Measurements from ENCODE around the gene HSPA4.
"Not testable (repeated sequence)": the region's sequence is repeated elsewhere in the genome, so short reads cannot be mapped to it uniquely, and the experiment has no call there.

The HSPA4 gene

DNA sequence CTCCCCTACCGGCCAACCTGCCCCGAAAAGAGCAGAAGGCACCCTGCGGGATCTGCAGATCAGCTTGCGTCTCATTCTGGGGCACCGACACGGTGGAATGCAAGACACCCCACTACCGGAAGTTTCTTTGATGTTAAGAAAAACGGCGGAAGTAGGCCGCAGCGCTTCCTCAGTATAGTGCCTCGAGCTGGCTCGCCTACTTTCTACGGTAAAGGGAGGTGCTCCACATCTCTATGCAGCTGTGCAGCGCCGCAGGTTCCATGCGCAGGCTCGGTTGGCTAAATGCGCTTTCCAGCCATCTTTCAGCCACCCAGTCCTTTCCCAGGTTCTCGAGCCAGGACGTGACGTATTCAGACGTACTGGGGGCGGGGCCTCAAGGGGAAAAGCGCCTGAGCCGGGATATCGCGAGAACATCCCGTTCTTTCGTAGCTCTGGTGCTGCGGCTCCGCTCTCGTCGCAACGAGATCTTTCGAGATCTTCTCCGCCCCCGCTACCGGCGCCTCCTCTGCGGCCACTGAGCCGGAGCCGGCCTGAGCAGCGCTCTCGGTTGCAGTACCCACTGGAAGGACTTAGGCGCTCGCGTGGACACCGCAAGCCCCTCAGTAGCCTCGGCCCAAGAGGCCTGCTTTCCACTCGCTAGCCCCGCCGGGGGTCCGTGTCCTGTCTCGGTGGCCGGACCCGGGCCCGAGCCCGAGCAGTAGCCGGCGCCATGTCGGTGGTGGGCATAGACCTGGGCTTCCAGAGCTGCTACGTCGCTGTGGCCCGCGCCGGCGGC is at the start of gene HSPA4:
TSS of gene HSPA4 (plus strand) at position 472 of the 775 bp plus-strand sequence. CDS start at position 710, 238 bp downstream.
- DNase-seq, result peak; percentile 96

DNA sequence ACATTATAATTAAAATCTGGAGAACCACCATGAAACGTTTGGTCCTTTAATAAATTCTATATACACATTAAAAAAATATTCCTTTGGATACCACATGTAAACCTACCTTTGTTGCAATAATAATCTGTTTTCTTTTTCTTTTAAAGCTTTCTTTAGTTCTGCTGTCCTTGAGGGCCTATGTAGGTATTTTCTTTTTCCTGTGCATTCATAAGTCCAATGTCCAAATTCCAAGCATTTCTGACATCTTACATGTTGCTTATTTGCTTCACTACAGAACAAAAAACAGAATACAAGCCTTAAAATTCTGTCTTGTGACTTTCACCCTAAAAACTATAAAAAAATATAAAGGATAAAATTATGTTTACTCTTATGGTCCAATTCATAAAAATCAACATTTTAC is 45.2 kb upstream of the HSPA4 start:
- DNase-seq, result no peak

DNA sequence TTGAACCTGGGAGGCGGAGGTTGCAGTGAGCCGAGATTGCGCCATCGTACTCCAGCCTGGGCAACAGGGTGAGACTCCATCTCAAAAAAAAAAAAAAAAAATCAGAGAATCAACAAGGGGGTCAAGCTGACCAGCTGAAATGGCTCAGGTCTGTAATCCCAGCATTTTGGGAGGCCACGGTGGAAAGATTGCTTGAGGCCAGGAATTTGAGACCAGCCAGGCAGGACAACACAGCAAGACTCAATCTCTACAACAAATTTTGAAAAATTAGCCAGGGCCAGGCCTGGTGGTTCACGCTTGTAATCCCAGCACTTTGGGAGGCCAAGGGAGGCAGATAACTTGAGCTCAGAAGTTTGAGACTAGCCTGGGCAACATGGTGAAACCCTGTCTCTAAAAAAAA is 43.4 kb upstream of the HSPA4 start:
- not testable (repeated sequence) for DNase-seq

DNA sequence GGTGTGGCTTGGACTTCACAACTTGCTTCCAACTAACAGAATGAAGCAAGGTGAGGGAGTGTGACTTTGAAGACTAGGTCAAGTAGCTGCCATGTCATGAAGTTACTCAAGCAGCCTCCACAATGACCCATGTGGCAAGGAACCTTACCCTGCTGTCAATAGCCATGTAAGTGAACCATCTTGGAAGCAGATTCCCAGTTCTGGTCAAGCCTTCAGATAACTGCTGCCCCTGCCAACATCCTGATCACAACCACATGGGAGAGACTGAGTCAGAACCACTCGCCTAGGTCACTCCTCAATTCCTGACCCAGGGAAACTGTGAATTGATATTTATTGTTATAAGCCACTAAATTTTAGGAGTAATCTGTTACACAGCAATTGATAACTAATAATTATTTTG is 36.3 kb upstream of the HSPA4 start:
- no peak for DNase-seq

DNA sequence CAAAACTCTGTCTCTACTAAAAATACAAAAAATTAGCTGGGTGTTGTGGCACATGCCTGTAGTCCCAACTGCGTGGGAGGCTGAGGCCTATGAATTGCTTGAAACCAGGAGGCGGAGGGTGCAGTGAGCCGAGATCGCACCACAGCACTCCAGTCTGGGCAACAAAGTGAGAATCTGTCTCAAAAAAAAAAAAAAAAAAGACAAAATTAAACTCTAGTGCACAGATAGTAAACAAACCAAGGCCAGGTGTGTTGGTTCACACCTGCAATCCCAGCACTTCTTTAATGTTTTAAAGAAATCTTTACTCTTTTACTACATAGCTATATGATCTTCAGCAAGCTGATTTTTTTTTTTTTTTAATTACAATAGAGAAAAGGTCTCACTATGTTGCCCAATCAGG is 33.8 kb upstream of the HSPA4 start:
- DNase-seq, result no peak

DNA sequence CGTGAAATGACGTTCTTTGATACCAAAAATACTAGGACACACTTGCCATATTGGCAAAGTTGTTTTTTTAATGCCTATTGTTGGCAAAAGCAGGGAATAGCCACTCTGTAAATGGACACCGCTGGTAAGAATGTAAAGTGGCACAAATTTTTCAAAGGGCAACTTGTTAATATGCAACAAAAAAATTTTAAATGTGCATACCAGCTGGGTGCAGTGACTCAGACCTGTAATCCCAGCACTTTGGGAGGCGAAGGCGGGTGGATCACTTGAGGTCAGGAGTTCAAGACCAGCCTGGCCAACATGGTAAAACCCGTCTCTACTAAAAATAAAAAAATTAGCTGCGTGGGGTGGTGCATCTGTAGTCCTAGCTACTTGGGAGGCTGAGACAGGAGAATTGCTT is 32.3 kb upstream of the HSPA4 start:
- not testable (repeated sequence) for DNase-seq

DNA sequence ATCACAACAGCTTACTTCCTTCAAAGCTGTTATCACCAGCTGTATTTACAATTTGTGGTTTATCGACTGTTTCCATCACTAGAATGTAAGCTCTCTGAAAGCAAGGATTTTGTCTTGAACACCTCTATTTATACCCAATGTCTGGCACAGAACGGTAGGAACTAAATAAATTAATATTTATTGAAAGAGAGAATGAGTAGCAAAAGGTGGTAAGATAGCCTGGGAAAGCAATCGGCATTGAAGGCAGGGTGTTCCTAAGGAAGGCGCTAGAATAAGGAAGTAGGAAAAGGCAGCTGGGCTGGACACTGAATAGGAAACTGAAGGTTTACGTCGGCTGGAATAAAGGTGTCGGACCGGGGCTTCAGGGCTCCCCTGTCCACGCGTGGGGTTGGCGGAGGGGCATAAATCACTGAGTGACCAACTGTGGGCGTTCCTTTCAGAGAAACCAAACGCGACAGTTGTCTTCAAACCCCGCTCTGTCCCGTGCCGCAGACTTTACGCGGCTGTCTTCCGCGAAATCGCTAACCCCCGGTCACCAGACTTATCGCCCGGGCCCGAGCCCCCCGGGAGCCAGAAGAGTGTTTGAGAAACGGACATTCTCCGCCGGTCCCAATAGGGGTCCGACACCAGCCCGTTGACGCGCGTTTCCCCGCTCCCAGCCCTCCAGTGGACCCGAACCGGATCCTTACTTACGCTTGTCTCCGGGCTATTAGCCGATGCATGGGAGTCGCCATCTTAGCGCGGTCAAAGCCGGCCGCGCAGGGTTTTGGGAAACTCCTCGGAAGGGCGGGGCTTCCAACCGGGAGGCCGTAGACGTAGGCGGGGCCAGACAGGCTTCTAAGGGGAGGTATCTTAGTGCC is 25.8 kb upstream of the HSPA4 start, which contains the start of gene ZCCHC10:
TSS of gene ZCCHC10 (minus strand) at position 746 of the 860 bp plus-strand sequence. CDS start at position 734, 12 bp downstream.
- peak; percentile 85 for DNase-seq

DNA sequence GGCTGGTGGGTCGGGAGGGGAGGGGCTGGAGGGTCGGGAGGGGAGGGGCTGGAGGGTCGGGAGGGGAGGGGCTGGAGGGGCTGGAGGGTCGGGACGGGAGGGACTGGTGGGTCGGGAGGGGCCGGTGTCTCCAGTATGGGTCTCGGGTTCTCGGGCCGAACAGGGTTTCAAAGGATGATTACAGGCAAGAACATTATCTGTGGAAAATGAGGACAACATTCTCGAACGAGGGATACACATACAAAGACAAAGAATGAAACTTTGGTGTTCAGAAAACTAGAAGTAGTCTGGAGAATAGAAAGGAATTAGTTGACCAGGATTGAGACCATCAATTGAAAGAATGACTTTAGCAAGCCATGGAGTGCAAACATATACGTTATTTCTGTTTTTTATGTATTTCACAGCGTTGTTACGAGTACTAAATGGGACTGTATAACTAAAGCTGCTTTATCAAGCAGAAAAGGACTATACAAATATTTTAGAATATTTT is 25.1 kb upstream of the HSPA4 start:
- no peak for DNase-seq

DNA sequence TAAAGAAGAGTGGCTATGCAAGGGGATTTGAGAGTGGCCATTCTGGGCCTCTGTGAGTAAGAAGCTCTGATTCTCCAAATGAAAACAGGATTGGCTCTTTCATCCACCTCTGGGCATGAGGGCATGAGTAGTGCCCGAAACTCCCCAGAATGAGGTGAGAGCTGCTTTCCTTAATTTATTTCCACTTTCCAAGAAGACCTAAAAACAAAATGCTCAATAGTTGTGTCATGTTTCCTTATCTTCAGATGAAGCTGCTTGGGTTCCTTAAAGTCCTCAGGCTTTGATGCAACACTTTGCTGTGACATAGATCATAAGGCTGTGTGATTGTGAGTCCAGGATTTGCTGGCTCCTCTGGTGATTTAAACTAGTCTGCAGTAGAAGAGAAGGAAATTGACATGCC is 22.4 kb upstream of the HSPA4 start:
- DNase-seq, result no peak

DNA sequence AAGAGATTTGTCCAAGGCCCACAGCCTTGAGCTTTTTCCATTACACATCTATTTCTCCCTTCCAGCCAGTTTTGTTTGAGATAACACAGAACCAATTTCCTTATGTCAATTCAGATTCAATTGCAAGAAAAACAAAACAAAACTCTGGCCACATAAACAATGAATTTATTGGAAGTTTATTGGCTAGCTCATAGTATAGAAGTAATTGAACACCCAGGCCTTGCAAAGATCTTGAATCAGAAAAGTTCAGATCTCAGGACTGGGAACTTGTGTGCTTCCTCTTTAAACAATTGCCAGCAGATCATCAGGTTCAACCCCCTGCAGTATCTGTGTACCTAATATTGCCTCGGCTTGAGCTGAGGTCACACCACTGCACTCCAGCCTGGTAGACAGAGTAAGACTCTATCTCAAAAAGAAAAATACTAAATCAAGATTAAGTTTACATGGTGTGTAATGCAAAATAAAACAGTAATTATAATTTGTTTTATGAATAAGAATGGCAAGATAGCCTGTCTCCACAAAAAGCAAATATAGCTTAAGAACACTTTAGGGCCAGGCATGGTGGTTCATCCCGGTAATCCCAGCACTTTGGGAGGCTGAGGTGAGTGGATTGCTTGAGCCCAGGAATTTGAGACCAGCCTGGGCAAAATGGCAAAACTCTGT is 21.3 kb upstream of the HSPA4 start:
- DNase-seq, result no peak

DNA sequence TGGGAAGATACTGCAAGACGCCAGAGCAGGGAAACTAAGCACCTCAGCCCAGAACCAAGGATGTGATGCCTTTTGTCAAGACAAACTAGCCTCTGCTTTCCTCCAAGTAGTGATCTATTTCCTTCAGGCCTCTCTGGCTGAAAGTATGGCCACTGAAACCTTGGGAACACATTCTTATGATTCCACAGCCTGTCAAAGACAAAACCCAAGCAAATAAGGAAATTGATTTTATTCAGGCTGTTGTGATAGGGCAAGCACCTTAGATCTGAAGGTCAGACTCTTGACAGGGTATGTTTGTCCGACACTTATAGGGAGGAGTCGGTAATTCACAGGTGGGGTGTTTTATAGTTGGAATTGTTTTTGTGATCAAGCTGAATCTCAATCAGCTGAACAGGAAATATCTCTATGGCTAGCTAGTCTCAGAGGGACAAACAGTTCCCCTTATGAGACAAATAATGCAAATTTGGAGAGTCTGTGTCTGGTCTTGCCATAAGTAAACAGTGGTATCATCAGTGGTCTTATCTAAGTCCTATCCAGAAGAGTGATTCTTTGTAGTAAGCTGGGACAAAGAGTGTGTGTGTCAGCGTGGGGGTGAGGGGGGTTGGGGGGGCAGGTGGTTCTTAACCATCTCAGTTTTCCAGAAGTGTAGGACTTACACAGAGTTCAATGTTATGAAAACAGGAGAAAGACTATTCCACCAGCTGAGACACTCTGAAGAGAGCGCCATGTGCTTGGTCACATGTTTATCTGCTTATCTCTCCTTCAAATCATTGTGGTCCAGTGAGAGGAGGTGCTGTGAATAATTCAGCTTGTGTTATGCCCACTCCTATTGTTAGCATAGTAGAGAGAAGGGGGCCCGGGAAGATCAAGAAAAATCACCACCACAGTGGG is 18.7 kb upstream of the HSPA4 start:
- DNase-seq, result no peak

DNA sequence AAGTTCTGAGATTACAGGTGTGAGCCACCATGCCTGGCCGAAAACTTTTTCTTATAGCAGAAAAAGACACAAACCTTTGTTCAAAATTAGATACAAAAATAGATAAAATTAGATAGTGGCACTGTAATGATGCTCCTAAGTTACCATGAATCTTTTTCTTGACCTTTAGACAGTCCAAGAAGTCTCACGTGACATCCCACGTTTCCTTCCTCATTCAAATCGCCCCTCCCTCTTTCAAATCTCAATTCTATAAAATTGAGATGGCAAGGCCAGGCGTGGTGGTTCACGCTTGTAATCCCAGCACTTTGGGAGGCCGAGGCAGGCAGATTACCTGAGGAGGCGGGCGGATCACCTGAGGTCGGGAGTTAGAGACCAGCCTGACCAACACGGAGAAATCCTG is 17.7 kb upstream of the HSPA4 start:
- no peak for DNase-seq

DNA sequence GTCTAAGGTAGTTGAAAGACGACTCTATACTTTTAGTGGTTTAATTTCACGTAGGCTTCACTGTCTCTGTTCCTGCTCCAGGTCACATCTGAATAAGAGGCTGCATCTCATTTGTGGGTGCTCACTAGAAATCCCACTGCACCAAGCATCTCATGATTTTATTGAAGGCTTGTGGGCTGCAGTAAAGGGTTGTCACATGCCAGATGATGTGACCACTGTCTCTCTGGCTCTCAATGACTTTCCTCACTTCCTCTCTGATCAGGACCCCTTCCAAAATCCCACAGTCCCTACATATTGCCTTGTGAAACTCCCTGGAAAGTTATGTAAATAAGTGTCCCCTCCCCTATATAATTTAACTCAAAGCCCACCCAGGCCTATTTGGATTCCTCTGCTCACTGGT is 16.6 kb upstream of the HSPA4 start:
- DNase-seq, result no peak

DNA sequence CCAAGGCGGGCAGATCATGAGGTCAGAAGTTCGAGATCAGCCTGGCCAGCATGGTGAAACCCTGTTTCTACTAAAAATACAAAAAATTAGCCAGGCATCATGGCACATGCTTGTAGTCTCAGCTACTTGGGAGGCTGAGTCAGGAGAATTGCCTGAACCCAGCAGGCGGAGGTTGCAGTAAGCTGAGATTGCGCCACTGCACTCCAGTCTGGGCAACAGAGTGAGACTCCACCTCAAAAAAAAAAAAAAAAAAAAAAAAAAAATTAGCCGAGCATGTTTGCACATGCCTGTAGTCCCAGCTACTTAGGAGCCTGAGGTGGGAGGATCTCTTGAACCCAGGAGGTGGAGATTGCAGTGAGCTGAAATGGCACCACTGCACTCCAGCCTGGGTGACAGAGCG is 15.1 kb upstream of the HSPA4 start:
- not testable (repeated sequence) for DNase-seq

DNA sequence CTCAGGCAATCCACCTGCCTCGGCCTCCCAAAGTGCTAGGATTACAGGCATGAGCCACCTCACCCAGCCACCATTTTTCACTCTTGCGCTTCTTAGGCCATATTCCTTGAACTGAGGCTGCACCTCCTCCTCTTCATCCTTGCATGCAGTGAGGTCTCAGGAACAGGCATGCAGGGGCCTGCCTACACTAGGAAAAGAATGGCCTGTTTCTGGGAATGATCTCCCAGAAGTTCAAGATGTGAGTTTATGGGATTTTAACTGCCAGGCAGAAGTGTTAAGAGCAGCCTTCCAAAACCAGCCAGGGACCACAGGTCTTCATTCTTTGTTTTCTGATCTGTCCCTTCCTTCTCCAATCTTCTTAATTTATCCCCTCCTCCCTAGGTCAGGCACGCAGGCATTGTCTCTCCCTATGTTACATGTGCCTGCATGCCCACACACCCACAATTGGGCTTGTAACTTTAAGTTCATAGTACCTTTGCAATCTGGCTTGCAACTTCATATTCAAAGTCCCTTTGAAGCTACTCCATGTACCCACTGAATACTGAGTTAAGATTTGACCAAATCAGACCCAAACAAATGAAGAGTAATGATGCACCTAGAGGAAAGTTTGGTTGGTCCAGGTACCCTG is 10.5 kb upstream of the HSPA4 start:
- no peak for DNase-seq

DNA sequence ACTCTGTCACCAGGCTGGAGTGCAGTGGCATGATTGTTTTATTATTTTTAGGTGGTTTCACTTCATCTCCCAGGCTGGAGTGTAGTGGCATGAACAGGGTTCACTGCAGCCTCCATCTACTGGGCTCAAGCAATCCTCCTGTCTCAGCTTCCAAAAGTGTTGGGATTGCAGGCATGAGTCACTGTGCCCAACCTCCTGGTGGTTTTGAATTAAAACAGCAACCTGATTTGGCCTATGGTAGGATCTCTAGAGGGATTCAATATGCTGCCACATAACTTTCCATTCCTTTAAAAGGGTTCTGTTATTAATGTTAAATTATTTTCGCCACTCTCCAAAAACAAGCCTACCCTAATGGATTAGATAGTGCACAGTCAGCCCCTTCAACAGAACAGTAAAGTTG is 9.9 kb upstream of the HSPA4 start:
- no peak for DNase-seq

DNA sequence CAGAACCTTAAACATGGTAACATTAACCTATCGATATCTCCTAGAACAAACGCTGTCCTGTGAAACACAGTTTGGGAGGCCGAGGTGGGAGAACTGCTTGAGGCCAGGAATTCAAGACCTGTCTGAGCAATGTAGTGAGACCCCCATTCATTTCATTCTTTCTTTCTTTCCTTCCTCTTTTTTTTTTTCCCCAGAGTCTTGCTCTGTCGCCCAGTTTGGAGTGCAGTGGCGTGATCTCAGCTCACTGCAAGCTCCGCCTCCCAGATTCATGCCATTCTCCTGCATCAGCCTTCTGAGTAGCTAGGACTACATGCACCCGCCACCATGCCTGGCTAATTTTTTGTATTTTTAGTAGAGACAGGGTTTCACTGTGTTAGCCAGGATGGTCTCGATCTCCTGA is 5.3 kb upstream of the HSPA4 start:
- not testable (repeated sequence) for DNase-seq

DNA sequence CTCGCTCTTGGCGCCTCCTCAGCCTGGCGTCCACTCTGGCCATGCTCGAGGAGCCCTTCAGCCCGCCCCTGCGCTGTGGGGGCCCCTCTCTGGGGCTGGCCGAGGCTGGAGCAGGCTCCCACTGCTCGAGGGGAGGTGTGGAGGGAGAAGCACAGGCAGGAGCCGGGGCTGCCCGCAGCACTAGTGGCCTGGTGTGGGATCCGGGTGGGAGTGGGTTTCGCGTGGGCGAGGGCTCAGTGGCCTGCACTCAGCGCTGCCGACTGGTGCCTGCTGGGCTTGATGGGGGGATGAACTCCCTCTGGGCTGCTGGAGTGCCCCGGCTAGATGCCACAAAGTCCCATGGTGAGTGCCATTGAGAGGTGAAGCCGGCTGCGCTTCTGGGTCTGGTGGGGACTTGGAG is 4.4 kb upstream of the HSPA4 start:
- no peak for DNase-seq

DNA sequence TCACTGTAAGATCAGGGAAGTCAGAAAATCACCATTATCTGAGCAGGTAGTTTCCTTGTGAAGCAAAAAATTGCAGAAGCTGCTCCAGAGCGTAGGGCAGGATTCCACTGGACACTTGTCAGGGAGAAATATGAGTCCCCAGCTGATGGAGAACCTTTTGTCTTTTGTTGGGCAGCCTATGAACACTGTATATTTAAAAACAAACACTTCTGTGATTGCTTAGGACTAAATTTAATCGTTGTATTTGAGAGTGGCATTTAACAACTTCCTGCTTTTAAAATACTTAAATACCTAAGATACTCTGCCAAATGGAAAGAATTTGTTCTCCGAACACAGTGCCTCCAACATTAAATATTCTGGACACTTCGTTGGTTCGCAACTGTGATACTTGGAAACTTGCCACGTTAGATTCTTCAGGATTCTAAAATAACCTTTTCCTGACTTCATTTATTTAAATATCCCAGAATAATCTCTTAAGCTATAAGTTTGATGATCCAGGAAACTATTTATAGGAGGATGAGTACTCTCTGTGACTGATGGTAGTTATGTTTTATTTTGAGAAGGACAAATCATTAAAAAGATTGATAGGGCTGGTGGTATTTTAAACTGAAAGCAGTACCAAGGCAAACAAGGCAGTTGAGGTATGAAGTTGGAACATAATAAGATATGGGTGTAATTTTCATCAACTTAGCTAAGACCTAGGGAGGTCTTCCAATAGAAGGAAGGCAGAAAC is 2.7 kb upstream of the HSPA4 start:
- no peak for DNase-seq

DNA sequence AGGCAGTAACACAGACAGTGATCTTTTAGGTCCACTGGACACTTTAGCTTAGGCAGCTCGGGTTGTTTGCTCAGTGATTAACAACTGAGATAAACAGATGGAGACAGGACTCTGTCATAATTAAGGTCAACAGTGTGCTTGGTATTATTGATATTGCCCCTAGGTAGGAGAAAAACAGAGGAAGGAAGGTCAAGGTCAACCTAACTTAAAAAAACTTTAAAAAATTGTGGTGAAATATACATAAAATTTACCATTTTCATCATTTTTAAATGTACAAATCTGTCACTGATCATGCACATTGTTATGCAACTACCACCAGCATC is 2.1 kb upstream of the HSPA4 start:
- DNase-seq, result no peak

DNA sequence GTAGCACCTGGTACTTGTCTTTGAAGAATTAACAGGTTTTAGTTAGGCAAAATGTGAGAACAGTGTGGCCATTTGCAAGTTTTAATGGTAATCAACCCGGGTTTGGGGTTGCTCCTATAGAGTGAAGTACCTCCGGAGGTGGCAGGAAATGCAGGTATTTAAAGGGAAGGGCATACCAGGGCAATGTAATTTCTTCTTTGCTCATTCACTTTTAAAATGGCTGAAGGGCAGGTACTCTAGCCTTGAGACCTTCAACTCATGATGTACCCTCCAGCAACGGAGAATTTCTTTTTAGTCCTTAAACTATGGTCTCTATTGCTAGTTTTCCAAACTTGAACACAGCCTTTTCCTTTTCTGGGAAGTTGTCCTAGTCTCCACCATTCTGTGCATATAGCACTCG is 1.3 kb upstream of the HSPA4 start:
- DNase-seq, result no peak

Measured in NCI-H446 treated with DMSO at 0.1 percent for 48 hours (cell line).